ENCODE measurements around the gene HPCAL1. TPM values are rescaled to one million over a fixed set of nuclear protein-coding genes. Genes with fewer than 3 reads are reported as not detected.

HPCAL1 gene
- total and polyA plus RNA-seq, 11 donors: 18.9 to 63.2 (median 40.5) TPM

GRCh38 chr2:10427618-10427949, 124.9 kb downstream of the HPCAL1 start:
- DNase-seq: no peak
- Histone ChIP-seq H3K27me3 (peaks cover 0 to 7% (median 0%) of the 10 kb centered on the region in 9 donors), H3K4me3 (no peak overlapping the region), H3K27ac (no peak overlapping the region), H3K4me1 (peaks cover 0 to 10% (median 1%) of the 10 kb centered on the region in 12 donors), H3K36me3 (peaks cover 0 to 44% (median 28%) of the 10 kb centered on the region in 9 donors), H3K9me3 (no peaks in the 10 kb centered on the region)
- no peak for ATAC-seq
- intact Hi-C loops (cut with DNase I): no loop called here
- TF ChIP-seq POLR2A (IDR thresholded peaks at IDR 0.05) (no peak), CTCF (IDR thresholded peaks at IDR 0.05) (no peak)
- 81 to 90% (median 86%) methylated on average over 17 of the region's 17 CpGs for WGBS, 4 donors

- peaks cover 0 to 36% (median 20%) of the 10 kb centered on the region in 9 donors for H3K36me3 ChIP-seq
- no peak overlapping the region for H3K4me3 ChIP-seq
- H3K27me3 ChIP-seq: peaks cover 0 to 7% (median 0%) of the 10 kb centered on the region in 9 donors
- no peaks in the 10 kb centered on the region for H3K9me3 ChIP-seq
- DNase-seq (peak in 1 of 5 donors; percentile 49), ATAC-seq (no peak)
- H3K27ac ChIP-seq: no peak overlapping the region
- peaks cover 0 to 13% (median 1%) of the 10 kb centered on the region in 12 donors for H3K4me1 ChIP-seq
- intact Hi-C loops (cut with DNase I): no loop called here
- 94 to 97% (median 95%) methylated on average over 5 to 8 of the region's 8 CpGs for WGBS, 4 donors
- no peak for TF ChIP-seq POLR2A (IDR thresholded peaks at IDR 0.05)
- no peak for TF ChIP-seq CTCF (IDR thresholded peaks at IDR 0.05)
These were observed 125.7 kb downstream of the HPCAL1 start for GRCh38 chr2:10428355-10428754.

- peaks cover 0 to 36% (median 16%) of the 10 kb centered on the region in 9 donors for H3K36me3 ChIP-seq
- H3K4me1 ChIP-seq: peaks cover 0 to 13% (median 1%) of the 10 kb centered on the region in 12 donors
- no peak for ATAC-seq
- TF ChIP-seq CTCF (IDR thresholded peaks at IDR 0.05): no peak
- no peak for DNase-seq
- H3K4me3 ChIP-seq: no peak overlapping the region
- peaks cover 0 to 7% (median 0%) of the 10 kb centered on the region in 9 donors for H3K27me3 ChIP-seq
- 94 to 100% (median 95%) methylated on average over 3 of the region's 3 CpGs for WGBS, 4 donors
- intact Hi-C loops (cut with DNase I): no loop called here
- H3K27ac ChIP-seq: no peak overlapping the region
- H3K9me3 ChIP-seq: no peaks in the 10 kb centered on the region
These were observed 126.2 kb downstream of the HPCAL1 start for GRCh38 chr2:10428924-10429323.

- peaks cover 0 to 19% (median 12%) of the 10 kb centered on the region in 9 donors for H3K36me3 ChIP-seq
- no peak overlapping the region for H3K4me3 ChIP-seq
- peaks cover 0 to 7% (median 0%) of the 10 kb centered on the region in 9 donors for H3K27me3 ChIP-seq
- intact Hi-C loops (cut with DNase I): loop anchor here in 8 of 10 donors (5.0 to 10.0 kb wide), 8 partner anchors 156 to 626 kb away; no protein-coding TSS in a partner anchor
- peaks cover 0 to 20% (median 1%) of the 10 kb centered on the region in 12 donors for H3K4me1 ChIP-seq
- no peak for DNase-seq
- 81 to 89% (median 84%) methylated on average over 8 of the region's 8 CpGs for WGBS, 4 donors
- H3K27ac ChIP-seq: no peak overlapping the region
- no peak for TF ChIP-seq CTCF (IDR thresholded peaks at IDR 0.05)
- no peak for TF ChIP-seq POLR2A (IDR thresholded peaks at IDR 0.05)
- ATAC-seq: no peak
- no peaks in the 10 kb centered on the region for H3K9me3 ChIP-seq
These were observed 128.3 kb downstream of the HPCAL1 start for GRCh38 chr2:10430886-10431622.
